ENCODE data around the gene RBBP8.

Gene RBBP8

GRCh38 chr18:23062011-23062410, 128.9 kb downstream of the RBBP8 start:
- no peak for DNase-seq (ENCODE audit: low read depth, low spot score)

GRCh38 chr18:23063502-23063901, 130.4 kb downstream of the RBBP8 start:
- no peak for DNase-seq (ENCODE audit: low read depth, low spot score)

- DNase-seq (ENCODE audit: low read depth, low spot score): no peak
Measured at GRCh38 chr18:23065234-23065806, 132.2 kb downstream of the RBBP8 start.

GRCh38 chr18:23066060-23066459, 132.9 kb downstream of the RBBP8 start:
- DNase-seq (ENCODE audit: low read depth, low spot score): no peak

- DNase-seq (ENCODE audit: low read depth, low spot score): no peak
Measured at GRCh38 chr18:23066504-23067039, 133.4 kb downstream of the RBBP8 start.

- no peak for DNase-seq (ENCODE audit: low read depth, low spot score)
Measured at GRCh38 chr18:23067236-23067635, 134.1 kb downstream of the RBBP8 start.

- no peak for DNase-seq (ENCODE audit: low read depth, low spot score)
Measured at GRCh38 chr18:23068011-23068410, 134.9 kb downstream of the RBBP8 start.

GRCh38 chr18:23068570-23069310, 135.6 kb downstream of the RBBP8 start:
- DNase-seq (ENCODE audit: low read depth, low spot score): no peak

GRCh38 chr18:23069481-23069880, 136.4 kb downstream of the RBBP8 start:
- DNase-seq (ENCODE audit: low read depth, low spot score): no peak

GRCh38 chr18:23069898-23070297, 136.8 kb downstream of the RBBP8 start:
- no peak for DNase-seq (ENCODE audit: low read depth, low spot score)

- DNase-seq (ENCODE audit: low read depth, low spot score): peak; percentile 73
Measured at GRCh38 chr18:23071285-23071684, 138.2 kb downstream of the RBBP8 start.

- DNase-seq (ENCODE audit: low read depth, low spot score): no peak
Measured at GRCh38 chr18:23072079-23072478, 139.0 kb downstream of the RBBP8 start.

- DNase-seq (ENCODE audit: low read depth, low spot score): no peak
Measured at GRCh38 chr18:23073996-23074606, 141.0 kb downstream of the RBBP8 start.

Measured in activated CD4-positive, CD25-positive, alpha-beta regulatory T cell treated with anti-CD3 and anti-CD28 coated beads, Interleukin-2, amount 50 U/mL, for 16 hours (primary cell).